NCI-H1930 (cell line): ENCODE data around the gene NOXA1.
"Not testable (repeated sequence)": the region's sequence is repeated elsewhere in the genome, so short reads cannot be mapped to it uniquely, and the experiment has no call there.

ENCODE experiments used
- DNase-seq, 2 experiments: peaks; one replicate each; lab custom pipeline; 2025; lab: John Stamatoyannopoulos, UW

The NOXA1 gene

DNA sequence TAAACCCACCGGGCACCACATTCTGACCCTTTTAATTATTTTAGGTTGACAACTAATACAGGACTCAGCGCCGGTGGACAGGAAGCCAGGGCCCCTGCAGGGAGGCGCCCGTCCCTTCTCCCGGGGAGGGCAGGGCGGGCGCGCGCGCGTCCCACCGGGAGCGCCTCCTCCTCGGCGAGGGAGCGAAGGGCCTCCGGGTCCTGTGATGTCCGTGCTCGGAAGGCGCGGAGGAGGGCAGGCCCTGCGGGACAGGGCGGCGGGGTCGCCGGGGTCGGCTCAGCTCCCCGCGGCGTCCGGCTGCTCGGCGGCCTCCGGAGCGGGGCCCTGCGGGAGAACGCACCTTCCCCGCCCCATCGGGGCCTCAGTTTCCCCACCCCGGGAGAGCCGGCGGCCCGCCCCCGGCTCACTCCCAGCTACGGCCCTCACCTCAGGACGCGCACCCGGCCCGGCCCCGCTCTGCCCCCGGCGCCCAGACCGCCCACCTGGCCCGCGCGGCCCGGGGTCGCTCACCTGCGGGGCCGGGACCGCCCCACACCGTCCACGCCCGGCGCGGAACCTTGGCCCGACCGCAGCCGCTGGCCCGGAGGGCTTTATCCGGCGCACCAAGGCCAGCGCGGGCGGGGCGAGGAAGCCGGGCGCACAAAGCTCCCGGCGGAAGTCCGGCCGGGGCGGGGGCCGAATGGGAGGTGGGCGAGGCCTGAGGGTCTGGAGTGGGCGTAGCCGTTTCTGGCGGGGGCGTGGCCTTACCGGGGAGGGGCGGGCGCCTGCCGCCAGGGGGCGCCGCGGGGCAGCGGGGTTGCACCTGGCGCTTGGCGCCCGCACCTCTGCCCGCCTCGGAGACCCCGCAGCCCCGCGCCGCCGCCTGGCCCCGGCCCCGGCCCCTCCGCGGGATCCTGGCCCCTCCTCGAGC is at the start of gene NOXA1, which contains the start of gene EXD3:
Gene NOXA1 (plus strand): TSS at position 790 of the 910 bp plus-strand sequence. CDS start 137 bp downstream, outside the sequence.
Gene EXD3 (minus strand): TSS at position 559 of the 910 bp plus-strand sequence. CDS start 27,805 bp downstream, outside the sequence.
- peak; percentile 91 to 96 for DNase-seq

- DNase-seq = no peak
Measured at GRCh38 chr9:137373611-137373980, 49.6 kb upstream of the NOXA1 start.

DNA sequence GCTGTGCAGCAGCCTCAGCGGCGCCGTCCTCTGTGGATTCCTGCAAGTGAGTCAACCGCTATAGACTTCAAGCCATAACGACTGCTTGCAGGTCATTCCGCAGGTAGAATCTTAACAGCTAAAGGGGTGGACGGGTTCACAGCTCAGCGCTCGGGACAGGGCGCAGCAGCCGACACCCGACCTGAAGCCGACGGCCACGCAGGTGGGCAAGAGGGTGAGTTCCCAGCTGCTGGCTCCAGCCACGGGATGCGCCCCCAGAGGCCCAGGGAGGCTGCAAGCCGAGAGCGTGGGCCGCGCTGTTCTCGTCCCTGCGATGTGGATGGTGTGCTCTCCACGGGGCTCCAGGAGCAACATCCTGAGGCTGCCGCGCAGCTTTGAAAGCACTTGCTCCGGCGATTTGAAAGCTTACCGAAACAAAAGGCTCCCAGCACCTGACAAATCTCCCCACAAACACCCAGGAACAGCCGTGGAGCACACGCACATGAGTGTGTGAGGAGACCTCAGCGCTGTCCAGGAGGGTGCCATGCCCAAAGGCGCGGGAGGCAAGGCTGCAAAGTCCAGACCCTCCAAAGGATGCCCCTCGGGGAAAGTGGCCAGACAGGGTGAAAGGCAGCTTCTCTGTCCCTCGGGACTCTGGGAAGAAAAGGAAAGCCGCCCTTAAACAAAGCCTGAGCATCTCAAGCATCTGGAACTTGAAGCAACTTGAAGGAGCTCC is 48.9 kb upstream of the NOXA1 start:
- no peak for DNase-seq

GRCh38 chr9:137375321-137376058 is 47.7 kb upstream of the NOXA1 start:
- no peak for DNase-seq

- no peak for DNase-seq
Measured at GRCh38 chr9:137376386-137376785, 46.8 kb upstream of the NOXA1 start.

GRCh38 chr9:137378688-137379410 is 44.3 kb upstream of the NOXA1 start:
- DNase-seq = not testable (repeated sequence)

- no peak for DNase-seq
Measured at GRCh38 chr9:137379761-137380161, 43.4 kb upstream of the NOXA1 start.

DNA sequence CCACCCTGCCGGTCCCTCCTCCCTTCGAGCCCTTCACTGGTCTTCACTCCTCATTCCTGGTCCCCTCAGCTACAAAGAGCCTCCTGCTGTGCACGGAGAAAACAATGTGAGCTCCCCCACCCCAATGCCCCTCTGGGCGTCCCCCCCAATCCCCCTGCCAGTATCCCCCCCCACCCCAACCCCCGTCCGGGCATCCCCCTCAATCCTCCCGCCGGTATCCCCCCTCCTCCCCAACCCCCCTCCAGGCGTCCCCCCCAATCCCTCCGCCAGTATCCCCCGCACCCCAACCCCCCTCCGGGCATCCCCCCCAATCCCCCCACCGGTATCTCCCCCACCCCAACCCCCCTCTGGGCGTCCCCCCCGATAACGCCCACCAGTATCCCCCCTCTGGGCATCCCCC is 43.0 kb upstream of the NOXA1 start:
- no peak for DNase-seq

DNA sequence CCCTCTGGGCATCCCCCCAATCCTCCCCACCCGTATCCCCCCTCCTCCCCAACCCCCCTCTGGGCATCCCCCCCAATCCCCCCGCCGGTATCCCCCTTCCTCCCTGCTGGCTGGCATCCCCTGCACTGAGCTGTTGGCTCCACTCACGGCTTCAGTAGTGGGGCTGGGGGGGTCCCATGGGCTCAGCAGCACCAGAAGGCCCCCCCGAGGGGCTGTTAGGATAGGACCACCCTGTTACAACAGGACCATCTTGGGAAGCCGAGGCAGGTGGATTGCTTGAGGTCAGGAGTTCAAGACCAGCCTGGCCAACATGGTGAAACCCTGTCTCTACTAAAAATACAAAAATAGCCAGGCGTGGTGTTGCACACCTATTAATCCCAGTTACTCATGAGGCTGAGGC is 42.6 kb upstream of the NOXA1 start:
- no peak for DNase-seq

GRCh38 chr9:137381501-137382443 is 41.4 kb upstream of the NOXA1 start:
- DNase-seq = no peak

GRCh38 chr9:137382444-137383080 is 40.6 kb upstream of the NOXA1 start:
- DNase-seq = no peak

DNA sequence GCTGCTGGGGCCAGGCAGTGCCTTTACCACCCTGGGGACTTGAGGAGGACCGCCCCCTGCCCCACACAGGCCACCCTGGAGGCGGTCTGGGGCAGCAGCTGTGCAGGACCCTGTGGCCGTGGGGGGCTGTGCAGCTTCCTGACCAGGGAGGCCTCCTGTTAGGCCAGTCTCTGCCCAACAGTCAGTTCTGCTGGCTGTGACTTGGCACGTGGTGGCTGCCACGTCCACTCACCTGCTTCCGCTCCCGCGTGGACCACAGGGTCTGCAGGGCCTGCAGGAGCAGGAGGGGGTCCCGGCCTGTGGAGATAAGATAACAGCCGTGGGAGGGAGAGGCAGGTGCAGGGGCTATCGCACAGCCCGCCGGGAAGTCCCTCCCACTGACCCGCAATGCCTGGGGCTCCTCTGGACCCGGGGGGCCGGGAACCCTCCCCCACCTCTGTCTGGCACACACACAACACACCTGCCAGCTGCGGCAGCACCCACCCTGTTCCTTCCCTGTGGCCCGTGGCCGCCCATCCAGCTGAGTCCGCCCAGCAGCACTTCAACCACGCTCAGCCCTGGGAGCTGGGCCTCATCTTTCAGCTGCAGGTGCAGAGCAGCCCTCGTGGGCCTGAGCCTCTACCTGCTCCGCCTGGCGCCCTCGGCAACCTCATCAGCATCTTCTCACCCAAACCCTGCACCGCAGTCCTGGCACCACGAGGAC is 40.0 kb upstream of the NOXA1 start:
- DNase-seq = no peak

- DNase-seq = no peak
Measured at GRCh38 chr9:137383784-137384756, 39.1 kb upstream of the NOXA1 start.

GRCh38 chr9:137385061-137385655 is 38.0 kb upstream of the NOXA1 start:
- no peak for DNase-seq

DNA sequence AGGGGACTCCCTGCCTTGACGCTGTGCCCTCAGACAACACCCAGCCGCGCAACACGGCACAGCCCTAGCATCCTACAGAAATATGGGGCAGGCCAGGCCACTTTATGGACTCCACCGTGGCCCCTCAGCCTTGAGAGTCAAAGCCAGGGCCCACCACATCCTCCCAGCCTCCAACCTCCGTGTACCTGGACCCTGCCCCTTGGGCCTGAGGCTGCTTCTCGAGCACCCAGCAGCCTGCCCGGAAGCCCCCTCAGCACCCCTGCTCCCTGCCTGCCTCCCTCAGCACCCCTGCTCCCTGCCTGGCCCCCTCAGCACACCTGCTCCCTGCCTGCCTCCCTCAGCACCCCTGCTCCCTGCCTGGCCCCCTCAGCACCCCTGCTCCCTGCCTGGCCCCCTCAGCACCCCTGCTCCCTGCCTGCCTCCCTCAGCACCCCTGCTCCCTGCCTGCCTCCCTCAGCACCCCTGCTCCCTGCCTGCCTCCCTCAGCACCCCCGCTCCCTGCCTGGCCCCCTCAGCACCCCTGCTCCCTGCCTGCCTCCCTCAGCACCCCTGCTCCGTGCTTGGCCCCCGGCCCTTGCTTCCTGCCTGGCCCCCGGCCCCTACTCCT is 36.6 kb upstream of the NOXA1 start:
- DNase-seq = not testable (repeated sequence)

DNA sequence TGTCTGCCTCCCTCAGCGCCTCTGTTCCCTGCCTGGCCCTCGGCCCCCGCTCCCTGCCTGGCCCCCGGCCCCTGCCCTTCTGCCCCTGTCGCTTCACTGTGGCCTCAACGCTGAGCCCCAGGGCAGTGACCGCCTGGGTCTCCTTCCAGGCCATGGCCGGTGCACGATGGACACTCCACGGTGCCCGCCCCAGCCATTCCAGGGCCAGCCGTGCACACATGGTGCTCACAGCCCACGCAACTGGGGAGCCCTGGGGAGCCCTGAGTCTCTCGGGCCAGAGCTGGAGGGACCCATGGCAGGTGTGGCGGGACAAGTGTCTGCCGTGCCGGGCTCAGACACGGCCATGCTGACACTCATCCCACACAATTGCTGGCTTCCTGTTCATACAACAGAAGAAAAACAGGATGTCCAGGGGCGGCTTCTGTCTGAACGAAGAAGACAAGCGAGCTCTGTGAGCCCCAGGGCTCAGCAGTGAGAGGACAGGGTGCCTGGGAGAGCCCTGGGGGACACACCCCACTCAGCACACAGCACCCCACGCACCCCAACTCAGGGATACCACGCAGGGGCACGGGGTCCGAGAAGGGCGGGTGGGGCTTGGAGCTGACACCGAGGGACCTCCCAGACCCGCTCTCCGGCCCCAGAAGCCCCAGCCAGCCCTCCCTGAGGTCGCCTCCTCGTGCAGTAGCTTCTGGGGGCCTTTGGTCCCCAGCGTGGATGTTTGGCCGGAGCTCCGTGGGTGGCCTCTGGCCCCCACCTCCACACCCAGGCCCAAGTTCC is 35.9 kb upstream of the NOXA1 start:
- no peak for DNase-seq
